Uterus (tissue), 4 donors: ENCODE data around the gene CALML5. TPM values are rescaled to one million over a fixed set of nuclear protein-coding genes. Genes with fewer than 3 reads are reported as not detected.

Source experiments
- DNase-seq, 2 donors: peaks; one replicate each; pipeline ENCODE4 v3.0.0-alpha.2; 2019 to 2020
- H3K27ac ChIP-seq, 2 donors: fragments of 200-600 bp; sonication (generic); 1 replicate in 1 of 2; 2 replicates in 1 of 2; pipeline ENCODE4 v1.5.1; 2016 to 2018
- H3K27me3 ChIP-seq, 2 donors: fragments of 200-600 bp; sonication (generic); one replicate each; pipeline ENCODE4 v1.5.1; 2018 to 2019; ENCODE audit warnings: control low read depth in 1 of 2
- H3K36me3 ChIP-seq, 2 donors: fragments of 200-600 bp; sonication (generic); one replicate each; pipeline ENCODE4 v1.5.1; 2019; ENCODE audit warnings: control low read depth in 1 of 2
- H3K4me1 ChIP-seq, 2 donors: fragments of 200-600 bp; sonication (generic); one replicate each; pipeline ENCODE4 v1.5.1; 2018 to 2019; ENCODE audit warnings: control low read depth in 1 of 2
- H3K4me3 ChIP-seq, 2 donors: fragments of 200-600 bp; sonication (generic); 1 replicate in 1 of 2; 2 replicates in 1 of 2; pipeline ENCODE4 v1.5.1; 2018 to 2019; ENCODE audit warnings: mild to moderate bottlenecking in 1 of 2
- H3K9me3 ChIP-seq, 2 donors: fragments of 200-600 bp; sonication (generic); one replicate each; pipeline ENCODE4 v1.5.1; 2019; ENCODE audit warnings: control low read depth in 1 of 2
- CTCF ChIP-seq, 4 experiments: fragments of 200-600 bp in 2 of 4; fragments of 450-650 bp in 2 of 4; sonication (generic) in 2 of 4; IDR thresholded peaks; one replicate each; pipeline ENCODE4 v1.5.1; 2016 to 2019; ENCODE audit warnings: antibody characterized with exemption in 4 of 4, mild to moderate bottlenecking in 2 of 4, moderate library complexity in 1 of 4
- POLR2A ChIP-seq, 2 donors: fragments of 450-650 bp; IDR thresholded peaks; one replicate each; pipeline ENCODE4 v1.6.1; 2016; ENCODE audit warnings: antibody characterized with exemption in 2 of 2, mild to moderate bottlenecking in 1 of 2, moderate library complexity in 1 of 2
- intact Hi-C: fragments of 100-400 bp; cut with DNase I; formaldehyde crosslinking; loops from one replicate; pipeline ENCODE4 v1.15.1; 2023; ENCODE audit warnings: low total_unique reads
- total RNA-seq, 4 donors: library from RNA; depleted of rRNA in 3 of 4; stranded (reverse); fragments of >200 nt in 3 of 4; gene quantifications; one replicate each; pipeline versions ENCODE4 v1.1.0 to v1.2.4, GENCODE V29; 2014 to 2023
- donor health status: DM: yes; HTN: yes; CAD: no.

CALML5 gene
- total RNA-seq, 4 donors from 2014 or later, result not detected

GRCh38 chr10:5510281-5511072 is 11.1 kb upstream of the CALML5 start:
- no peak for DNase-seq
- H3K4me3 ChIP-seq, result no peak overlapping the region
- TF ChIP-seq POLR2A (IDR thresholded peaks at IDR 0.05) (no peak), CTCF (IDR thresholded peaks at IDR 0.05) (no peak)
- H3K27ac ChIP-seq, result no peak overlapping the region
- no peaks in the 10 kb centered on the region for H3K27me3 ChIP-seq
- intact Hi-C loops, result no loop called here
- no peaks in the 10 kb centered on the region for H3K4me1 ChIP-seq
- no peaks in the 10 kb centered on the region for H3K36me3 ChIP-seq
- H3K9me3 ChIP-seq, result no peaks in the 10 kb centered on the region

- H3K4me1 ChIP-seq, result no peaks in the 10 kb centered on the region
- no peak overlapping the region for H3K4me3 ChIP-seq
- no peaks in the 10 kb centered on the region for H3K27me3 ChIP-seq
- no peak for DNase-seq
- H3K36me3 ChIP-seq, result no peaks in the 10 kb centered on the region
- intact Hi-C loops, result no loop called here
- TF ChIP-seq CTCF (IDR thresholded peaks at IDR 0.05) (no peak), POLR2A (IDR thresholded peaks at IDR 0.05) (no peak)
- H3K27ac ChIP-seq, result no peak overlapping the region
- H3K9me3 ChIP-seq, result no peaks in the 10 kb centered on the region
These were observed 10.3 kb upstream of the CALML5 start for GRCh38 chr10:5509691-5510090.

- Histone ChIP-seq H3K9me3 (no peaks in the 10 kb centered on the region), H3K4me1 (no peaks in the 10 kb centered on the region), H3K27me3 (no peaks in the 10 kb centered on the region), H3K27ac (no peak overlapping the region), H3K36me3 (no peaks in the 10 kb centered on the region), H3K4me3 (no peak overlapping the region)
- DNase-seq, result no peak
- no peak for TF ChIP-seq CTCF (IDR thresholded peaks at IDR 0.05)
- TF ChIP-seq POLR2A (IDR thresholded peaks at IDR 0.05), result no peak
- intact Hi-C loops, result no loop called here
These were observed 9.9 kb upstream of the CALML5 start for GRCh38 chr10:5509236-5509635.

- no peaks in the 10 kb centered on the region for H3K27me3 ChIP-seq
- TF ChIP-seq CTCF (IDR thresholded peaks at IDR 0.05), result no peak
- TF ChIP-seq POLR2A (IDR thresholded peaks at IDR 0.05), result no peak
- no peaks in the 10 kb centered on the region for H3K9me3 ChIP-seq
- no peak overlapping the region for H3K27ac ChIP-seq
- no peaks in the 10 kb centered on the region for H3K36me3 ChIP-seq
- no peak for DNase-seq
- intact Hi-C loops, result no loop called here
- no peaks in the 10 kb centered on the region for H3K4me1 ChIP-seq
- no peak overlapping the region for H3K4me3 ChIP-seq
These were observed 9.4 kb upstream of the CALML5 start for GRCh38 chr10:5508786-5509185.

DNA sequence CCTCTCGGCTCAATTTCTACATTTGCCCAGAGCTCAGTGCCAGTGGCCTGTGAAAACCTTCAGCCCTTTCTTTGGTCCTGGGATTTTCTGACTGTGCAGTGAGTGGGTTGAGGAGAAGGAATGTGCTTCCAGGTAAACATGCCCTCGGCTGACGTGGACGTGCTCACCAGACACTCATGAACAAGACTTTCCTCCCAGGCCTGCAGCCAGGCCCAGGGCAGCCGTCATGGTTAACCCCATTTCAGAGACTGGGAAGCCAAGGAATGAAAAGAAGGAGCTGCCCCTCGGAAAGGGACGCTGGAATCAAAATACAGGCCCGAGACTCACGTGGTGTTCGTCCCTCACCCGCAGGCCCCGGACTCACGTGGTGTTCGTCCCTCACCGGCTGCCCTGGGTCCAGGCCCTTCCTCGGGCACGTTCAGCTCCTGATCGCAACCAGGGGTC is 8.8 kb upstream of the CALML5 start:
- H3K4me3 ChIP-seq, result no peak overlapping the region
- H3K27ac ChIP-seq, result no peak overlapping the region
- intact Hi-C loops, result no loop called here
- no peak for DNase-seq
- no peaks in the 10 kb centered on the region for H3K9me3 ChIP-seq
- H3K36me3 ChIP-seq, result no peaks in the 10 kb centered on the region
- TF ChIP-seq POLR2A (IDR thresholded peaks at IDR 0.05) (no peak), CTCF (IDR thresholded peaks at IDR 0.05) (no peak)
- H3K4me1 ChIP-seq, result no peaks in the 10 kb centered on the region
- no peaks in the 10 kb centered on the region for H3K27me3 ChIP-seq
